ENCODE results near the gene AIP. TPM values are rescaled to one million over a fixed set of nuclear protein-coding genes. Genes with fewer than 3 reads are reported as not detected.

Gene AIP
- total and polyA plus RNA-seq, 8 donors: 20.2 to 45.8 (median 25.6) TPM

- H3K36me3 ChIP-seq: peaks cover 0 to 12% (median 0%) of the 10 kb centered on the region in 3 donors
- no peak overlapping the region for H3K27ac ChIP-seq
- intact Hi-C loops (cut with DNase I): no loop called here
- no peak overlapping the region for H3K4me3 ChIP-seq
- 87 to 89% methylated on average over 22 to 25 of the region's 25 CpGs for WGBS, 2 donors
- no peaks in the 10 kb centered on the region for H3K27me3 ChIP-seq
- TF ChIP-seq CTCF (IDR thresholded peaks at IDR 0.05): no peak
- DNase-seq (peak in 2 of 6 donors; percentile 33 to 70), ATAC-seq (no peak), FAIRE-seq (no peak)
- H3K9me3 ChIP-seq: no peaks in the 10 kb centered on the region
- no peaks in the 10 kb centered on the region for H3K4me1 ChIP-seq
These were observed 6.5 kb downstream of the AIP start for GRCh38 chr11:67489203-67489884.

GRCh38 chr11:67489885-67490726 lies 7.3 kb downstream of the AIP start:
- Histone ChIP-seq H3K36me3 (peaks cover 0 to 12% (median 0%) of the 10 kb centered on the region in 3 donors), H3K9me3 (no peaks in the 10 kb centered on the region), H3K27me3 (no peaks in the 10 kb centered on the region), H3K4me3 (no peak overlapping the region), H3K27ac (no peak overlapping the region), H3K4me1 (no peaks in the 10 kb centered on the region)
- 87% methylated on average over 22 to 23 of the region's 23 CpGs for WGBS, 2 donors
- DNase-seq: peak in 2 of 6 donors; percentile 25 to 61
- no peak for ATAC-seq
- TF ChIP-seq CTCF (IDR thresholded peaks at IDR 0.05): no peak
- intact Hi-C loops (cut with DNase I): loop anchor here in 1 of 3 donors (10.0 kb wide), 1 partner anchor 55 kb away; the partner anchor contains the start of gene PTPRCAP
- FAIRE-seq: no peak

- intact Hi-C loops (cut with DNase I): loop anchor here in 1 of 3 donors (10.0 kb wide), 1 partner anchor 56 kb away; the partner anchor contains the start of gene PTPRCAP
- H3K4me1 ChIP-seq: no peaks in the 10 kb centered on the region
- no peak for ATAC-seq
- FAIRE-seq: no peak
- H3K9me3 ChIP-seq: no peaks in the 10 kb centered on the region
- H3K4me3 ChIP-seq: no peak overlapping the region
- no peaks in the 10 kb centered on the region for H3K27me3 ChIP-seq
- 86% methylated on average over 15 of the region's 15 CpGs for WGBS, 2 donors
- peak in 2 of 6 donors; percentile 40 to 67 for DNase-seq
- no peak overlapping the region for H3K27ac ChIP-seq
- H3K36me3 ChIP-seq: peaks cover 0 to 12% (median 0%) of the 10 kb centered on the region in 3 donors
- TF ChIP-seq CTCF (IDR thresholded peaks at IDR 0.05): no peak
These were observed 7.9 kb downstream of the AIP start for GRCh38 chr11:67490727-67491065.

DNA sequence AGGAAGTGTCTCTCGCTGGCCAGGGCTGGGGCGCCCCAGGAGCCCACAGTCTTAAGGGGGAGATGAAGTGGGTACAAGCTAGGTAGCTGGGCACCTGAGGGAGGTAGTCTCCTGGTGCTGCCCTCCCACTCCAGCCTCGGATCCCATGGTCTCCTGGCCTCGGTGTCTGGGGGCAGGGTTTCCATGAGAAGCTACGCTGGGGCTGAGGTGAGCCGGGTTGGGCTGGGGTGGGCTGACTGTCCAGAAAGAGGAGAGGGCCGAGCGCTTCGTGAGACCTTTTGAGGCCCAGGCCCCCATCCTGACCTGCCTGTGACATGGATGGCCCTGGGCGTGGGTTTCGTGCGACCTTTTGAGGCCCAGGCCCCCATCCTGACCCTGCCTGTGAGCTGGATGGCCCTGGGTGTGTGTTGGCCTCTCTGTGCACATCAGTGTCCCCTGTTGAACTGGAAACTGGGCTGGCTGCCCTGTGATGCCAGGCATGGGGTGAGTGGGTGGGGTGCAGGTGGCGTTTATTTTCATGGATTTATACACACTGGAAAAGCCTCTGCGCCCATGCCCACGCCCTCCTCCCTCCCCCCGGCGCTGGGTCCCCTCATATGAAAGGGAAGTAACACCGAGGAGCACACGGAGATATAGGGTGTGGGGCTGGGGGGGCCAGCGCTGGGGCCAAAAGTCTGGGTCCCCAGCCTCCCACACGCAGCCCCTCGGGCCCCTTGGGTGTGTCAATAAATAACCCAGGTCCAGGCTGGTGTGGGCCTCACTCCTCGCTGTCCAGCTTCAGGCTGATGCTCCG lies 8.6 kb downstream of the AIP start:
- H3K4me1 ChIP-seq: no peaks in the 10 kb centered on the region
- H3K27ac ChIP-seq: no peak overlapping the region
- ATAC-seq: peak in 1 of 4 donors; percentile 9
- H3K27me3 ChIP-seq: no peaks in the 10 kb centered on the region
- H3K9me3 ChIP-seq: no peaks in the 10 kb centered on the region
- peaks cover 0 to 12% (median 0%) of the 10 kb centered on the region in 3 donors for H3K36me3 ChIP-seq
- 86 to 89% methylated on average over 24 of the region's 24 CpGs for WGBS, 2 donors
- no peak for FAIRE-seq
- intact Hi-C loops (cut with DNase I): loop anchor here in 1 of 3 donors (10.0 kb wide), 1 partner anchor 57 kb away; the partner anchor contains the start of gene PTPRCAP
- peak in 2 of 6 donors; percentile 34 to 65 for DNase-seq
- no peak for TF ChIP-seq CTCF (IDR thresholded peaks at IDR 0.05)
- H3K4me3 ChIP-seq: no peak overlapping the region

Data from pancreas (tissue), 10 donors.